OCI-LY7 (cell line): ENCODE measurements around the gene TMEM147. TPM values are rescaled to one million over a fixed set of nuclear protein-coding genes. Genes with fewer than 3 reads are reported as not detected.

Experiments used
- BruUV-seq: library from RNA; stranded (reverse); fragments of 400-500 nt; replicated peaks from 2 replicates; lab custom pipeline; 2021; lab: Mats Ljungman, UMichigan
- CTCF ChIA-PET: fragments of 300-600 bp; sonication (Branson Sonifier 250); formaldehyde crosslinking; loops from one replicate; lab custom pipeline; 2022; ENCODE audit warnings: antibody characterized with exemption; ENCODE audit not compliant: unreplicated experiment; lab: Charles Lee
- POLR2A ChIA-PET: fragments of 300-600 bp; sonication (Branson Sonifier 250); formaldehyde crosslinking; loops from one replicate; lab custom pipeline; 2022; ENCODE audit warnings: antibody characterized with exemption; lab: Charles Lee
- DNase-seq: peaks from one replicate; pipeline ENCODE4 v3.0.0-alpha.2; 2015; ENCODE audit warnings: low spot score
- H2AFZ ChIP-seq: fragments of 200-600 bp; sonication (generic), shearing (Covaris generic); 2 replicates; pipeline ENCODE4 v1.6.1; 2014; ENCODE audit warnings: mild to moderate bottlenecking, antibody characterized with exemption, low read length, moderate library complexity
- H3K27ac ChIP-seq: fragments of 200-600 bp; sonication (generic); 2 replicates; pipeline ENCODE4 v1.5.1; 2014; ENCODE audit warnings: mixed run types, low read depth, mild to moderate bottlenecking, moderate library complexity, low read length, inconsistent platforms; ENCODE audit not compliant: poor library complexity, severe bottlenecking
- H3K36me3 ChIP-seq: fragments of 200-600 bp; sonication (generic); 2 replicates; pipeline ENCODE4 v1.6.1; 2014; ENCODE audit warnings: mild to moderate bottlenecking, antibody characterized with exemption, low read length, moderate library complexity, mixed read lengths; ENCODE audit not compliant: insufficient read depth
- H3K4me1 ChIP-seq: fragments of 200-600 bp; sonication (generic); 2 replicates; pipeline ENCODE4 v1.5.1; 2014; ENCODE audit warnings: mild to moderate bottlenecking, low read length; ENCODE audit not compliant: insufficient read depth, poor library complexity, severe bottlenecking
- H3K4me2 ChIP-seq: fragments of 200-600 bp; sonication (generic); 2 replicates; pipeline ENCODE4 v1.6.1; 2014; ENCODE audit warnings: mild to moderate bottlenecking, low read length
- H3K4me3 ChIP-seq: fragments of 200-600 bp; sonication (generic); 2 replicates; pipeline ENCODE4 v1.5.1; 2014; ENCODE audit warnings: mild to moderate bottlenecking, low read depth, low read length; ENCODE audit not compliant: poor library complexity, severe bottlenecking
- H3K79me2 ChIP-seq: fragments of 200-600 bp; sonication (generic); 2 replicates; pipeline ENCODE4 v1.6.1; 2016; ENCODE audit warnings: low read depth, mild to moderate bottlenecking, low read length, moderate library complexity, mixed read lengths; ENCODE audit not compliant: insufficient read depth
- H3K9me2 ChIP-seq: fragments of 200-600 bp; sonication (generic); 2 replicates; pipeline ENCODE4 v1.6.1; 2016; ENCODE audit warnings: mild to moderate bottlenecking, low read length, mixed read lengths; ENCODE audit not compliant: insufficient read depth
- H3K9me3 ChIP-seq: fragments of 200-600 bp; sonication (generic); 2 replicates; pipeline ENCODE4 v1.6.1; 2014; ENCODE audit warnings: mild to moderate bottlenecking, mixed run types, low read length, mixed read lengths
- H4K20me1 ChIP-seq: fragments of 200-600 bp; sonication (generic); 2 replicates; pipeline ENCODE4 v1.6.1; 2014; ENCODE audit warnings: mild to moderate bottlenecking, antibody characterized with exemption, low read length, moderate library complexity, mixed read lengths; ENCODE audit not compliant: insufficient read depth
- EZH2phosphoT487 ChIP-seq: fragments of 200-600 bp; sonication (generic); IDR thresholded peaks from 2 replicates; pipeline ENCODE4 v1.6.1; 2018; ENCODE audit warnings: low read depth, borderline replicate concordance, mild to moderate bottlenecking, mixed run types, antibody characterized with exemption, low read length, moderate library complexity, mixed read lengths
- intact Hi-C: fragments of 100-400 bp; cut with micrococcal nuclease; formaldehyde crosslinking; loops from one replicate; pipeline ENCODE4 v1.10.0; 2022; ENCODE audit not compliant: unreplicated experiment
- total RNA-seq, 2 experiments: library from RNA; depleted of rRNA in 1 of 2; stranded (reverse); fragments of >200 nt in 1 of 2; shearing (Covaris generic) in 1 of 2; gene quantifications; 2 replicates each; pipeline ENCODE4 v1.2.3, GENCODE V29; 2014 to 2022
- TF ChIP-seq, protein P1 (sequence below): fragments of 200-600 bp; sonication (generic); conservative IDR thresholded peaks from 2 replicates; pipeline ENCODE4 v1.5.1; 2014; ENCODE audit warnings: mild to moderate bottlenecking, antibody characterized with exemption, low read length, moderate library complexity, mixed read lengths

TMEM147 gene
- total RNA-seq, 2 experiments from 2014 or later: 47.1 to 83.2 TPM

DNA sequence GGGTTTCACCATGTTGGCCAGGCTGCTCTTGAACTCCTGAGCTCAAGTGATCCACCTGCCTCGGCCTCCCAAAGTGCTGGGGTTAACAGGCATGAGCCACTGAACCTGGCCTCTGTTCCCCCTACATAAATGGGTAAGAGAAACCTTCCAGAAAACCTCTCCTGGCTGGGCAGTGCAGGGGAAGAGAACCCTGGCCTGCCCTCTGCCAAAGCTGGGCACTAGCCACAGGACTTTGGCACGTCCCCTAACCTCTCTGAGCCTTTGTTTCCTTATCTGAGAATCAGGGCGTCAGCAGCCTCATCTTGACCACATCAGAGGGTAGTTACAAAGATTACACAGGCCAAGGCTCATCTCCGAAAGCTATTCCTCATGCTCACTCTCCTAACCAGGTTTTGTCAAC lies 19.6 kb upstream of the TMEM147 start:
- H3K9me2 ChIP-seq: no peaks in the 10 kb centered on the region
- no peak for TF ChIP-seq EZH2phosphoT487
- TF ChIP-seq, protein P1, sequence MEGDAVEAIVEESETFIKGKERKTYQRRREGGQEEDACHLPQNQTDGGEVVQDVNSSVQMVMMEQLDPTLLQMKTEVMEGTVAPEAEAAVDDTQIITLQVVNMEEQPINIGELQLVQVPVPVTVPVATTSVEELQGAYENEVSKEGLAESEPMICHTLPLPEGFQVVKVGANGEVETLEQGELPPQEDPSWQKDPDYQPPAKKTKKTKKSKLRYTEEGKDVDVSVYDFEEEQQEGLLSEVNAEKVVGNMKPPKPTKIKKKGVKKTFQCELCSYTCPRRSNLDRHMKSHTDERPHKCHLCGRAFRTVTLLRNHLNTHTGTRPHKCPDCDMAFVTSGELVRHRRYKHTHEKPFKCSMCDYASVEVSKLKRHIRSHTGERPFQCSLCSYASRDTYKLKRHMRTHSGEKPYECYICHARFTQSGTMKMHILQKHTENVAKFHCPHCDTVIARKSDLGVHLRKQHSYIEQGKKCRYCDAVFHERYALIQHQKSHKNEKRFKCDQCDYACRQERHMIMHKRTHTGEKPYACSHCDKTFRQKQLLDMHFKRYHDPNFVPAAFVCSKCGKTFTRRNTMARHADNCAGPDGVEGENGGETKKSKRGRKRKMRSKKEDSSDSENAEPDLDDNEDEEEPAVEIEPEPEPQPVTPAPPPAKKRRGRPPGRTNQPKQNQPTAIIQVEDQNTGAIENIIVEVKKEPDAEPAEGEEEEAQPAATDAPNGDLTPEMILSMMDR: no peak
- H4K20me1 ChIP-seq: no peaks in the 10 kb centered on the region
- H3K36me3 ChIP-seq: no peaks in the 10 kb centered on the region
- no TSS peak for BruUV-seq
- intact Hi-C loops: no loop called here
- H3K4me1 ChIP-seq: no peaks in the 10 kb centered on the region
- no peak for DNase-seq
- H3K9me3 ChIP-seq: no peaks in the 10 kb centered on the region
- H3K79me2 ChIP-seq: no peaks in the 10 kb centered on the region
- H2AFZ ChIP-seq: no peak overlapping the region
- no peak overlapping the region for H3K27ac ChIP-seq
- CTCF ChIA-PET: no interaction called here
- POLR2A ChIA-PET: no interaction called here
- no peak overlapping the region for H3K4me2 ChIP-seq
- H3K4me3 ChIP-seq: no peak overlapping the region

DNA sequence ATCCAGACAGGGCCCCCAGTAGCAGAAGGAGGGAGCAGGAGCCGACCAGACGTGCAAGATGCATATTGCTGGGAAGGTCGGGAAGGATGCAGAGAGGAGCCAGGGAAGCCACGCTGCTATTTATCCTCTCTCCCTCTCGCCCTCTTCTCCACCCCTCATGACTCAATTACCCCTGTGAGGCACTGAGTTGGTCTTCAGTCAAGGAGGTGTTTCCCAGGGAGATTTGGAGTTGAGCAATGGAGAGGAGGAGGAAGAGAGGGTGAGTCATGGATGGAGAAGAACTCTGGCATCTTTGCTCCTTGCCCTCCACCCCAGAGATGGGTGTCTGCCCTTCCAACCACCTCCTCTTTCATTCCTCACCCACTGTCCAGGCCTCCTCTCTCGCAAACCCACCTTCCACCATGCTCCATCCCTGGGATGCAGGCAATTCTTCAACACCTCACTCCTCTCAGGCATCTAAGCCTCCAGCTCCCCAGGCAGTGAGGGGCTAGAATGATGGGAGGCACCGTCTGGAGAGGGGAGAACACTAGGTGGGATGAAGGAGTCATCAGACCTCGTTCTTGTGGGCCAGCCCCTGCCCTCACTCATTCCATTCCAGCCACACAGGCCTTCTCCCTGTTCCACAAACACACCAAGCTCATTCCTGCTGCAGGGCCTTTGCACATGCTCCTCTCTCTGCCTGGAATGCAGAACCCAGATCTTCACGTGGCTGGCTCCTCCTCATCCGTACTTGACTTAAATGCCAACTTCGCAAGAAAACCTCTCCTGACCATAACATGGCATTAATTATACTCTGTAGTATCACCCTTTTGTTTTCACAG lies 17.0 kb upstream of the TMEM147 start, which contains the start of gene SBSN:
SBSN (minus strand) TSS at position 94 of the 821 bp plus-strand sequence; CDS start at position 64, 30 bp downstream.
- intact Hi-C loops: no loop called here
- no peak for DNase-seq
- Histone ChIP-seq H3K36me3 (no peaks in the 10 kb centered on the region), H2AFZ (no peak within 1 kb of the TSS), H3K4me2 (no peak within 1 kb of the TSS), H3K79me2 (no peaks in the 10 kb centered on the region), H3K4me3 (no peak within 1 kb of the TSS), H3K27ac (no peak within 1 kb of the TSS), H3K9me2 (no peaks in the 10 kb centered on the region), H3K4me1 (no peaks in the 10 kb centered on the region), H3K9me3 (no peaks in the 10 kb centered on the region), H4K20me1 (no peaks in the 10 kb centered on the region; the same call in 1 of the 2 replicates)
- no peak for TF ChIP-seq EZH2phosphoT487
- TF ChIP-seq, protein P1: no peak
- ChIA-PET POLR2A (no interaction called here), CTCF (no interaction called here)
- no TSS peak for BruUV-seq
